ENCODE data around the gene MRPL24. TPM values are rescaled to one million over a fixed set of nuclear protein-coding genes. Genes with fewer than 3 reads are reported as not detected.
A peak's percentile ranks its signal among the peaks of the same experiment; 100 is the strongest.

The MRPL24 gene
- total and polyA plus RNA-seq, 10 donors: 15.2 to 83.5 (median 41.0) TPM

DNA sequence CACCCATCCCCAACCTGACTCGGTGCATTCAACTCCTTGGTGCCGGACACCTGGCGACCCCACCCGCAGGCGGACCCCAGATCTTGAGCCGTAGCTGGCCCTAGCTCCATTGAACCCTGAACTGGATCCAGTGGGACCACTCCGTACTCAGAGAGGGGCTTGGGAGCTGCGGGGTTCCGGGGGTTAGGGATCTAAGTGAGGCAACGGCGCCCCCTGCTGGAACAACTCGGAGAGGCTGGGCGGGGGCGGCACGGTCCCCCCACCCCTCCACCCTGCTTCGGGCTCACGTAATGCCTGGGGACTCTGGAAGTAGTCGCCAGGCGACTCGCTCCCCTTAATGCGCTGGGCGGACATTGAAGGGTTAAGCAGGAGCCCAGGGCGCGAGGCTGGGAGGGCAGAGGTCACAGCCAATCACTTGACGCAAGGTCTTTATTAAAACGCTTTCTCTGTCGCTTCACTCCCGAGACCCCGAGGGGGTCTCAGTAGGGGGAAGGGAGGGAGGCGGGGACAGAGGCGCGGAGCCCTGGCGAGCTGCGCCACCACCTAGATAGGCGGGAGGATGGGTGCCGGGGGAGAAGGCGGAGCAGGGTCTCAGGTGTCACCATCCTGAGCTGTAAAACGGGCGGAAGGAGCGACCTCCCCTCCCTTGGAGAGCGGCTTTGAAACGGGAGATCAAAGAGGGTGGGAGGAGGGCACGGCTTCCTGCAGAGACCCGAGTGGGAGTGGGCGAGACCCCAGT lies 34.8 kb downstream of the MRPL24 start:
- Histone ChIP-seq H3K36me3 (no peaks in the 10 kb centered on the region), H3K27me3 (replicated peaks in 1 of 7) (peaks cover 0 to 61% (median 46%) of the 10 kb centered on the region in 7 donors), H3K4me3 (peak overlapping the region; percentile 27 to 71 (median 40)), H3K4me1 (peaks cover 21 to 38% (median 33%) of the 10 kb centered on the region in 6 donors), H3K9me3 (no peaks in the 10 kb centered on the region), H3K27ac (peak overlapping the region in 4 of 8 donors; percentile 17 to 36 (median 20))
- TF ChIP-seq POLR2A (IDR thresholded peaks at IDR 0.05) (no peak), POLR2AphosphoS5 (IDR thresholded peaks at IDR 0.05) (peak in 1 of 3 donors; percentile 52)
- TF ChIP-seq, protein P1, sequence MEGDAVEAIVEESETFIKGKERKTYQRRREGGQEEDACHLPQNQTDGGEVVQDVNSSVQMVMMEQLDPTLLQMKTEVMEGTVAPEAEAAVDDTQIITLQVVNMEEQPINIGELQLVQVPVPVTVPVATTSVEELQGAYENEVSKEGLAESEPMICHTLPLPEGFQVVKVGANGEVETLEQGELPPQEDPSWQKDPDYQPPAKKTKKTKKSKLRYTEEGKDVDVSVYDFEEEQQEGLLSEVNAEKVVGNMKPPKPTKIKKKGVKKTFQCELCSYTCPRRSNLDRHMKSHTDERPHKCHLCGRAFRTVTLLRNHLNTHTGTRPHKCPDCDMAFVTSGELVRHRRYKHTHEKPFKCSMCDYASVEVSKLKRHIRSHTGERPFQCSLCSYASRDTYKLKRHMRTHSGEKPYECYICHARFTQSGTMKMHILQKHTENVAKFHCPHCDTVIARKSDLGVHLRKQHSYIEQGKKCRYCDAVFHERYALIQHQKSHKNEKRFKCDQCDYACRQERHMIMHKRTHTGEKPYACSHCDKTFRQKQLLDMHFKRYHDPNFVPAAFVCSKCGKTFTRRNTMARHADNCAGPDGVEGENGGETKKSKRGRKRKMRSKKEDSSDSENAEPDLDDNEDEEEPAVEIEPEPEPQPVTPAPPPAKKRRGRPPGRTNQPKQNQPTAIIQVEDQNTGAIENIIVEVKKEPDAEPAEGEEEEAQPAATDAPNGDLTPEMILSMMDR (IDR thresholded peaks at IDR 0.05 in 8 of 11, conservative IDR thresholded peaks at IDR 0.05 in 3 of 11): peak; percentile 54 to 86 (median 74)
- 0 to 2% (median 1%) methylated on average over 29 to 45 of the region's 45 CpGs for WGBS, 5 donors
- intact Hi-C loops (cut with DNase I; ENCODE audit: low total_unique reads): no loop called here
- peak; percentile 82 for DNase-seq

DNA sequence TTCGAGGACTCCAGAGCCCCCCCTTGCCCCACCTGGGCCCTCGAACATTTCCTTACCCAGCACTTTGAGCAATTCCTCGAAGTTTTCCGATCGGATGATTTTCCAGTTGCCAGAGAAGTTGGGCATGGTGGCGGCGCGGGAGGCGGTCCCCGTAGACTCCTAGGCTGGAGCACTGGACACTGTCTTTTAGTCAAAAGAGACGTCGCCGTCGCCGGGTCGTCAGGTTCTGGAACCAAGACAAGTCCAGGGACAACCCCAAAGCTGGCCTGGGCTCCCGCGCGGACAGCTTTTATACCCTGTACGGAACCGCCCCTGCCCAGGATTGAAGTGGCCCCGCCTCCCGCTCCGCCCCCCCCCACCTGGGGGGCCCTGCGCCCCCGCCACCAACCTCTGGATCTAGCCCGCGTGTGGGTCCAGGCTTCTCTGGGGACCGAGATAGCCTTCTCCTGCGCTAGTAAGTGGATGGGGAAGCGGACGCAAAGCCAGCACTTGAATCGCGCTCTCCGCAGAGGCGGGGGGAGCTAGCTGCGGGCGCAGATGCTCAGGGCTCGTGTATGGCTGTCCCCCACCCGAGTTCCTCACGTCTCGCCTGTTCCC lies 35.5 kb downstream of the MRPL24 start, which contains the start of gene CRABP2:
CRABP2 (minus strand) TSS at position 263 of the 597 bp plus-strand sequence; CDS start at position 126, 137 bp downstream.
- Histone ChIP-seq H3K4me3 (peak within 1 kb of the TSS; percentile 27 to 71 (median 40)), H3K27me3 (replicated peaks in 1 of 7) (peaks cover 0 to 67% (median 48%) of the 10 kb centered on the region in 7 donors), H3K4me1 (peaks cover 21 to 38% (median 33%) of the 10 kb centered on the region in 6 donors), H3K36me3 (no peaks in the 10 kb centered on the region), H3K27ac (peak within 1 kb of the TSS in 4 of 8 donors; percentile 17 to 36 (median 20)), H3K9me3 (no peaks in the 10 kb centered on the region)
- DNase-seq: peak; percentile 78
- 2 to 7% (median 3%) methylated on average over 25 to 42 of the region's 42 CpGs for WGBS, 5 donors
- intact Hi-C loops (cut with DNase I; ENCODE audit: low total_unique reads): no loop called here
- no peak for TF ChIP-seq POLR2A (IDR thresholded peaks at IDR 0.05)
- no peak for TF ChIP-seq POLR2AphosphoS5 (IDR thresholded peaks at IDR 0.05)
- TF ChIP-seq, protein P1 (IDR thresholded peaks at IDR 0.05 in 8 of 11, conservative IDR thresholded peaks at IDR 0.05 in 3 of 11): no peak

DNA sequence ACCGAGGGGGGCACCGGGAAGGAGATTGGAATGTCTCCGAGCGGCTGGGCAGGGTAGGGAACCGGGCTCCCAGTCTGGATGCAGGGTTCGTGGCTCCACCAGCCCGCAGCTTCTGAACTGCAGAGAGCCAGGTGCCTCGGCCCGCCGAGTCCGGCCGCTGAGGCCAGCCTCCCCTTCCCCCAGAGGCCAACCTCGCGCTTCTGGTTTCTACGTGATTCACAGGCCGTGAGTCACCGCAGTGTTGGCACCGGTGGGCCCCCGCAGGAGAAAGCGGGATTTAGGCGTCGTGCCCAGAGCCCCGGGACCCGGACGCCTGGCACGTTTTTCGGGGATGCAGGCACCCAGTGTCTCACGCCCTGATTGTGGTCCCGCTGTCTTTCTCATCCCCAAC lies 36.0 kb downstream of the MRPL24 start:
- 4 to 9% (median 7%) methylated on average over 21 to 29 of the region's 29 CpGs for WGBS, 5 donors
- TF ChIP-seq POLR2A (IDR thresholded peaks at IDR 0.05): no peak
- peak in 1 of 3 donors; percentile 37 for TF ChIP-seq POLR2AphosphoS5 (IDR thresholded peaks at IDR 0.05)
- Histone ChIP-seq H3K36me3 (no peaks in the 10 kb centered on the region), H3K4me1 (peaks cover 21 to 38% (median 33%) of the 10 kb centered on the region in 6 donors), H3K27me3 (replicated peaks in 1 of 7) (peaks cover 0 to 72% (median 48%) of the 10 kb centered on the region in 7 donors), H3K9me3 (no peaks in the 10 kb centered on the region), H3K4me3 (peak overlapping the region in 7 of 8 donors; percentile 27 to 71 (median 42)), H3K27ac (no peak overlapping the region)
- intact Hi-C loops (cut with DNase I; ENCODE audit: low total_unique reads): no loop called here
- peak; percentile 69 for DNase-seq

DNA sequence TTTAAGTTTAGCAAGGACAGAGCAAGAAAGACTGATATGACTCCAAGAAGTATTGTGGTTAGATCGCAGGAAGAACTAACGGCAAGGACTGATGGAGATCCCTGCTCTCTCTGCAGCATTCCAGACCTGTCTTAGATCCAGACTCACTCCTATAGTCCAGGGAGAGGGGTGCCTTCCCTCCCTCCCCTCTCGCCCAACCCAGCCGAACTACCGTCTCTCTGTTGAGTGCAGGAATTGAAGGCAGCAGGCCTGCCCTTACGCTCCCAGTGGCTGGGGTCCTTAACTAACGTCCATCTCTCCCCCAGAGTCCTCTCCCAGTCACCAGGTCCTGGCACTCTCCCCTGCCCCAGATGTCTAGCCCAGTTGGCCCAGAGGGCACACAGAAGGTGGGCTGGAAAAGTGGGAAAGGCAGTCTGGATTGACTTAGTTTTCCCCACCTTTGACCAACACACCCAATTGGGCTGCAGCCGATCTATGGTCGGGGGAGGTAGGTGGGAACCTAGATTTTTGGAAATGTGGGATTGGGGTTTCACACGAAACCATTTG lies 36.6 kb downstream of the MRPL24 start:
- no peaks in the 10 kb centered on the region for H3K36me3 ChIP-seq
- H3K27me3 ChIP-seq (replicated peaks in 1 of 7): peaks cover 0 to 77% (median 48%) of the 10 kb centered on the region in 7 donors
- no peak for DNase-seq
- H3K4me3 ChIP-seq: peak overlapping the region in 1 of 8 donors; percentile 38
- intact Hi-C loops (cut with DNase I; ENCODE audit: low total_unique reads): no loop called here
- H3K27ac ChIP-seq: no peak overlapping the region
- TF ChIP-seq POLR2AphosphoS5 (IDR thresholded peaks at IDR 0.05): no peak
- TF ChIP-seq, protein P1 (IDR thresholded peaks at IDR 0.05 in 8 of 11, conservative IDR thresholded peaks at IDR 0.05 in 3 of 11): no peak
- no peak for TF ChIP-seq POLR2A (IDR thresholded peaks at IDR 0.05)
- 51 to 56% (median 54%) methylated on average over 10 of the region's 10 CpGs for WGBS, 5 donors
- H3K9me3 ChIP-seq: no peaks in the 10 kb centered on the region
- H3K4me1 ChIP-seq: peaks cover 21 to 38% (median 33%) of the 10 kb centered on the region in 6 donors

All from spleen (tissue), 11 donors.